NCI-H748 (cell line): ENCODE results near the gene COX17.

Source experiments
- DNase-seq: peaks from one replicate; lab custom pipeline; 2025; ENCODE audit not compliant: unreplicated experiment; lab: John Stamatoyannopoulos, UW

COX17 gene

DNA sequence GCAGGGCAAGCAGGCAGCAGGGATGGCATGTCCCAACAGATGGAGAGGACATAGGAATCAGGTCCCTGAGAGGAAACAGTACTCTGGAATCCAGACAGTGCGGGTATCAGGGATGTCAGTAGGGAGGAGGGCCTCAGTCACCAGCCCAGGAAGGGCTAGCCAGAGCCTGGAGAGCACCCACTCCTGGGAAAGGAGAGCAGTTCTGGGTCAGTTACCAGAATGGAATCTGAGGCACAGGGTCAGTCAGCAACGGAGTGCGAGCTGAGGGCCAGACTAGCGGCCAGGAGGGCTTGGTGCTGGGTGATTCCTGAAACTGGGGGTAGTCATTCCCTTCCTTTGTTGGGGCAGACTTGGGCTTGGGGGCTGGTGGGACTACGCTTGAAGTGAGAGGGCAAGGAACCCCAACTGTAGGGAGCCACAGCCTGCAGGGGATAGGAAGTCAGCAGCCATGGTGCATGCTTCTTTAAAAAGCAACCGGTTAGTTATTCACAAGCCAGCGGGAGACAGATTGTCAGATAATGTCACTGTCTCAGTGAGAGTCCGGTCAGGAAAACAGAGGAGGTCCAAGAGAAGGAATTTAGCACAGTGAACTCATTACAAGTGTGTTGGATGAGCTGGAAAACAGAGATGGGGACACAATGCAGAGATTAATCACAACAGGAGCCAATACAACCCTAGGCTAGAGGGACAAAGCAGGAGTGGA, 51.6 kb downstream of the COX17 start:
- no peak for DNase-seq

GRCh38 chr3:119624002-119624720, 53.0 kb downstream of the COX17 start:
- no peak for DNase-seq

- no peak for DNase-seq
Measured at GRCh38 chr3:119620899-119621298, 56.3 kb downstream of the COX17 start.
